GM19351 (cell line): ENCODE measurements around the gene SGCA.

Experiments
- ATAC-seq: cut with Tn5 transposase; IDR thresholded peaks from one replicate; pipeline ENCODE4 v1.9.1; 2021; ENCODE audit warnings: mild to moderate bottlenecking, moderate library complexity; ENCODE audit not compliant: unreplicated experiment

SGCA gene

DNA sequence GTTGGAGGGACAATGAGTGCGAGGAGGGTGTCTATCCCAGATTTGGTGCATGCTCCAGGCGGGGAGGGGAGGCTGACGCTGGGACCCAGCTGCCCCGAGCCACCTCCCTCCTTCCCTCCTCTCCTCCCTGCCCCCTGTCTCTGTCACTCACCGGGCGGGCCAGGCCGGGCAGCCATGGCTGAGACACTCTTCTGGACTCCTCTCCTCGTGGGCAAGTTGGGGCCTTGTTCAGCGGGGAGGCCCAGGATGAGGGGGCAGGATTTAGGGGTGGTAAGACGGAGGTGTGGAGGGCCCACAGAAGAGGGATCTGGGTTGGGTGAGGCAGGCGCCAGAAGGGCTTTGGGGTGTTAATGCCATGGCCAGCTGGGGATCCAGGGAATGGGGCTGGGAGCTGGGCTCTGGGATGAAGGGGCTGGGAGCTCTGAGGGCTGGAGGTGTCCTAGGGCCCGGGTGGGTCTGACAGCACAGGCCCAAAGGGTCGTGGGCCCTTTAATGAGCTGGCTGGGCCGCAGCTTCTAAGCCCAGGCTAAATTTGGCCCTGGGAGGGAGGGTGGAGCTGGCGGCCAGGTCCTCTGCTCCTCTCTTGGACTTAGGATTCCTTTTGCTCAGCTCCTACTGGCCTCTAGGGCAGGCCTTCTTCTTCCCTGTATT lies at the start of gene SGCA:
TSS of gene SGCA (plus strand) at position 139 of the 651 bp plus-strand sequence. CDS start at position 175, 36 bp downstream.
- no peak for ATAC-seq

DNA sequence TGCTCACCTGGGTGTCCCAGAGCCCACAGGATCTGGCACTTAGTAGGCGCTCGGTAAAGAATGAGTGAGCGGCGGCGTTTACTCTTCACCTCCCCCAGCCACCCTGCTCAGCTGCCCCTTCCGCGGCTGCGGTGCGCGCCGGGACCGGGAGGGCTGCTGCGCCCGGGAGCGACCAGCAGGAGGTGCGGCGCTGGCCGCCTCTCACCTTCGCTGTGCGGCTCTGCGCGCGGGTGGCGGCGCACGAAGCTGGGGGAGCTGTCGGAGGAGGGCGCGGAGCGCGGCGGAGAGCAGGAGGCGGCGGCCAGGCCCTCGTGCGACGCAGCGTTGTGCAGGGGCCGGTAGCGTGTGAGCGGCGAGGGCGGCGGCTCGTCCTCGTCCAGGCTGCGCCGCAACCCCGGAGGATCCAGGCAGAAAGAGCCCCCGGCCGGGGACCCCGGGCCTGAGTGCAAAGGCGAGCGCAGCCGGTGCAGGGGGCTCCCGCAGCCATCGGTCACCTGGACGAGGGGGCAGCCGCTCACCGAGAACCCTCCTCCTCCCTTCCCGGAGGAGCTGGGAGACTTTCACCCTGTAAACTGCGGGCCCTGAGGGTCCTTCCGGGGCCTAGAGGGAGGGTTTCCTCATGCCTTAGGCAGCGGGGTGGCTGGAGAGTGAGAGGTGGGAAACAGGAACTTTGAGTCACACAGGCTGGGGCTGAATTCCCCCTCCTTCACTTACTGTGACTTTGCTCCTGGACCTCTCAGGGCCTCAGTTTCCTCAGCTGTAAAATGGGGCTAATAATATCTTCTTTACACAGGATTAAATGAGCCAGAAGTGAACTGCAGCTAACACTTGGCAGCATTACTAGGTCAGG lies 48.4 kb upstream of the SGCA start:
- no peak for ATAC-seq

DNA sequence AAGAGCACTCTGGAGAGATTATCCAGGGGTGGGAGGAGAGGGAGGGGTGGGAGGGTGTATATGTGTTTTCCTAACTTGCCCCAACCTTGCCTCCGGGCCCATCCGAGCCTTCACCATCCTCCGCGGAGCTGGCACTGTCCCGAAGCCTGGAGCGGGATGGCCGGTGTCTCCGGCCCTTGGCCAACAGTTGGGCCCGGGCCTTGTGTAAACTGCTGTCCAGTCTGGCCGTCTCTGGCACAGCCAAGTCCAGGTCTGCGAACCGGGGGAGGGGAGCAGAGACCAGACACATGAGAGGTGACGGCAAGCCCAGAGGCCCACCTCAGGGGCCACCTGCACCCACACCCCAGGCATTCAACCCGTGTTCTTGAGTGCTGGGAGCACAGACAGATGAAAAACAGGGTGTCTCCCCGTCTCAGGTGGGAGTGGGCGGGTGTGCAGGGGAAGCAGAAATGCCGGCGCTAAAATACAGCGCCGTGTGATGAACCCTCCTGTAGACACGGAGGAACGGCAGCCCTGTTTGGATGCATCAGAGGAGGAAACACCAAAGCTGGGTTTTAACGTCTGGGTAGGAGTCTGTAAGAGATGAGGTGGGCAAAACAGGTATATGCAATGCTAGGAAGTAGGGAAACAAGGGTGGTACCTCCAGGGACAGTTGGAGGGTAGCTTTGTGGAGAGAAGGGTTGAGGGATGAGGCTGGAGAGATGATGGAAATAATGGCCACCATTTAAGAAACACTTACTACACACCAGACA lies 47.6 kb upstream of the SGCA start:
- no peak for ATAC-seq

DNA sequence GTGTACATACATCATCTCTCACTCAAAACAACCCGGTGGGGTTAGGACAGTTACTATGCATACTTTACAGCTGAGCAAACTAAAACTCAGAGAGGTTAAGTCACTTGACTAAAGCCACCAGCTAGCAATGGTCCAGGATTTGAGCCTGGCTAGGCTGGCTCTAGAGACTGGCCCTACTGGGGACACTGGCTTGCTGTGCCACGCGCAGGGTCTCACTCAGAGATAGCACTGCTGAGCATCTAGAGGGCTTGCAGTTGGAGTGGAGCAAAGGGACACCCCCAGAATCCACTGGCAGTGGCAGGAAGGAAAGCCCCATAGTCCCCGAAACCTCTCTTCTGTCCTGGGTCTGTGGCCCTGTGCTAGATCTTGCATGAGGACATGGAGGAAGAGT lies 47.0 kb upstream of the SGCA start:
- no peak for ATAC-seq

DNA sequence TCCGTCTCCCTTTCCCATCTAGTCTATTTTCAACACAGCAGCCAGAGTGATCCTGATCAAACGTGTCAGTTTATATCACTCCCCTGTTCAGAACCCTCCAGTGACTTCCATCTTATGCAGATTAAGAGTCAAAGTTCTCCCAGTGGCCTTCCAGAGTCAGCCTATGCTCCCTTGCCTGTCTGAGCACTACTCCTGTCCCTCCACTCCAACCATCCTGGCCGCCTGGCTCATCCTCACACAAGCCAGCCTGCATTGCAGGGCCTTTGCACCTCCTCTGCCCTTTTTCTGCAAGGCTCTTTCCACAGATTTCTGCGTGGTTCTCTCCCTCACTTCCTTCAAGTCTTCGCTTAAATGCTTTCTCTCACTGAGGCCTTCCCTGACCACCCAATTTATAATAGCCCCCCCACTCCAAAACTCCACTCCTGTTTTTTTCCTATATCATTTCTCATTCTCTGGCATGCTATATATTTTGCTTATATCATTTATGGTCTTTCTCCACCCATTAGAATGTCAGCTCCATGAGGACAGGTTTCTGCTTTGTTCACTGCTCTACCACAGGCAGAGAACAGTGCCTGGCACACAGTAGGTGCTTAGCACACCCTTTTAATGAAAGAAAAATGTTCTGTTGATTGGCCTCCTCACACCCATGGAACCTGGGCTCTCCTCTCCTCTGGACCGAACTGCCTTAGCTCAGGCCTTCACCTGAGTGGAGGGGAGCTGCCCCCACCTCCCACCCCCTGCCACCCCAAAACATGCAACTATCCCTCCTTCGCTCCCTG lies 45.1 kb upstream of the SGCA start:
- ATAC-seq: no peak

DNA sequence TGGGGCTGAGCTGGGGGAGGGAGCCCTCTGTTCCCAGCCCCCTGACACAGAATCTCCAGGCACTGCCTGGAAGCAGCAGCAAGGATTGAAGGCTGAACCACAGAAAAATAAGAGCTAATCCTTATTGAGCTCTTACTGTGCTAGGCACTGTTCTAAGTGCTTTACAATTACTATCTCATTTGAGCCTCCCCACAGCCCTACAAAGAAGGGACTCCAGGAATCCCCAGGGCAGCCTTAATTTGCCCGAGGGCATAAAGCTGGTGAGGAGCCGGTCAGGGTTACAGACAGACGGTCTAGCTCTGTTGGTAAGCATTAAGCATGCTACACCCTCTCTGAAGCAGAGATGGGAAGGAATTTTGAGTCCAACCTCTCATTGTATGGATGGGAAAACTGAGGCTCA lies 42.9 kb upstream of the SGCA start:
- ATAC-seq: no peak

DNA sequence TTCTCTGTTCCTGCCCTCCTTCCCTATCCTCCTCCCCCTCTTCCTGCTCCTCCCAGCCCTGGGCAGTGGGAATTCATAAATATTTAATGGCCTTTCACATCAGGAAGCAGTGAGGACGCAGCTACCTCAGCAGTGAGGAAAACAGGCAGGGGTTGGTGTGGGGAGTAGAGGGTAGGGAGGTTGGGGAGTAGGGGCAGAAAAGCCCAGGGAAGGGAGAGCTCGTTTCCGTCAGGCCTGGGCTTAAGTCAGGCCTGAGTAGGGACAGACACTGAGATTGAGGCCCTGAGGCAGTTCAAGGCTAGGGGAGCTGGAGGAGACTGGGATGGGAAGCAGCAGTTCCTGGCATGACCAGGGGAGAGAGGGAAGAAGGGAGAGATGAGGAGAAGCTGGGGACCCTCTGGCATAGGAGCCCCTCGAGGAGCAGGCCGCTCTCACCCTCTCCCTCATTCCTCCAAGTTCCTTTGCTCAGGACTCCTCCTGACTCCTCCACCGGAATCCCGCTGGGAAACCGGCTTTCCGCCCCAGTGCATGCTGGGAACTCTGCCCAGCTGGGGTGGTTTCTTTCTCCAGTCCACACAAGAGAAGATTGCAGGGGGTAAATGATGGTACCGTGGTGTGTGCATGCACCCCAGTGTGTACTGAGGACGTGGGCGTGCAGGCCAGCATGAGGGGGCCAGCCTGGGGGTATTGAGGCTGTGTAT lies 42.0 kb upstream of the SGCA start:
- ATAC-seq: no peak

DNA sequence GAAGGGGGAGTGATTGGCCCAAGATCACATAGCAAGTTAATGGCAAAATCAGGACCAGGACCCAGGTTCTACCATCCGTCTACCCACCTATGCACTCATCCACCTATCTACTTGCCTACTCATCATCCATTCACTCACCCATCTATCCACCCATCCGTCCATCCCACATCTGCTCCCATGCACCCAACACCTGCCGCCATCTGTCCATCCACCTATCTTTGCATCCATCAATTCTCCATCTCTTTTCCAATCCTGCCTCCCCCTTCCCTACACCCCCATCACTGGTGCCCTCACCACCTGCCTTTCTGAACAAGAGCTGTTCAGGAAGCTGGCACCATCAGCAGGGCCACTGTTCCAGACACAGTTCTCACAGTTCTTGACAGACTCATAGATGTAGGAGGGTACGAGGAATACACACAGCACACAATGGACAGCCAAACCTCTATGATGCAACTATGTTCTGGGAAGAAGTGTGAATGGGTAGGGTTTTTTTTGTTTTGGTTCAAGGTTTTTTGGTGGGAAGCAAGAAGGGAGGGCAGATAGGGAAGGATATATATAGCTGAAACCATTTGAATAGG lies 40.3 kb upstream of the SGCA start:
- ATAC-seq: no peak

DNA sequence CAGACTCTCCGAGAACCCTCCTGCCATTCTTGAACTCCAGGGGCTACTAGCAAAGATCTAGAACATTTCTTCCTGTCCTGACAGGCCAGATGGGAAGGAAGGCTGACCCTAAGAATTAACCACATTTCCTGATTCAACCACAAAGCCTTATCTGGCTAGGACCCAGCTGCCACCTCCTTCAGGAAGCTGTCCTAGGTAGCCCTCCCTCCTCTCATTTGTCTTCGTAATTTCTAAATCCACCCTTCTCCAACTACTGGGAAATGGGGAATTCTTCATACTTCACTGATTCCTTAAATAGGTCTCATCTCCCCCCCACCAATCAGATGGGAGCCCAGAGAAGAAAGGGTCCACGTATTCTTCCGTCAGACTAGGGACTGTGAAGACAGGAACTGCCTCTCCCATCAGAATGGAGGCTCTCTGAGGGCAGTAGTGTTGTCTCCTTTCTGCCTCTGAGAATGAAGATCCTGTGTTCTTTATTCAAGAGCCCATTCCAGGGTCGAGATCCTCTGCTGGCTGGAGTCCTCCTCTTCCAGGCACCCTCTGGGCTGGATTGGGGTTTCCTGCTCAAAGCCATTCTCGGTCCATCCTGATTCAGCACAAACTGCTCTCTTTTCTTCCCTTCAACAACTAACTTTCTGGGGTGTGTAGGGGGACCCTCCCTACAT lies 38.0 kb upstream of the SGCA start:
- no peak for ATAC-seq

DNA sequence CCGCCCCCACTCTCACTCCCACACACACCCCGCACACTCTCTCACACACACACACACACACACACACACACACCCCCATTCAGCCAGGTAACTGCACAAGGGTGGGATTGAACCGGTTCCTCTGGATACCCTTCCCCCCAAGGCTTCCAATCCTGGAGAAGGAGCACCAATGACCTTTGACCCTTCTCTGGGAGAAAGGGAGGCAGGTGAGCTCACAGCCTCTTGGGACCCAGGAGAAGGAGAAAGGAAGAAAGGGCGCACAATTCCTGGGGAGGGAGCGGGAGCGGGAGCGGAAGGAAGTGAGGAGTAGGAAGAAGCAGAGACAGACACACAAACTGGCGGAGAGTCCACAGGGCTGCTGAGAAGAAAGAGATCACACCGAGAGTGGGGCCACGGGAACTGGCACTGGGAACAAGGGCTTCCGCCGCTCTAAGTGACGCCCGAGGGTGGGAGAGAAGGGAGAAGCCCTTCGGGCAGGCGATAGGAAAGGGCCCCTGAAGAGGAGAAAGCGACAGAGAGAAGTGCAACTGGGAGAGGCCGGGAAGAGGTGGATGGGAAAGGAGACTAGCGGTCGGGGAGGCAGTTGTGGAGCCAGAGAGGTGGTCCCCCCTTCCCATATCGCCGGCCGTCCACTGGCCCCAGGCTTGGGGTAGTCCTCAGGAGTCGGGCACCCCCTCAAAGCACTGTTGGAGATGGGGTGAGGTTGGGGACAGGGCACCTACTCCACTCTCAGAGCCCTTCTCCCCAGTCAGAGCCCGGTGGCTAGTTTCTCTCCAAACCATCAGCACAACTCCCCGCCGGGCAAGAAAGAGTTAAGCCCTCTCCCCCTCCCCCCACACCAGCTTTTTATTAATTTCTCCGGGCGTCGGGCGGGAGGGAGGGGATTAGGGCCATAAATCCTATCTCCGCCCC lies 37.1 kb upstream of the SGCA start:
- no peak for ATAC-seq

DNA sequence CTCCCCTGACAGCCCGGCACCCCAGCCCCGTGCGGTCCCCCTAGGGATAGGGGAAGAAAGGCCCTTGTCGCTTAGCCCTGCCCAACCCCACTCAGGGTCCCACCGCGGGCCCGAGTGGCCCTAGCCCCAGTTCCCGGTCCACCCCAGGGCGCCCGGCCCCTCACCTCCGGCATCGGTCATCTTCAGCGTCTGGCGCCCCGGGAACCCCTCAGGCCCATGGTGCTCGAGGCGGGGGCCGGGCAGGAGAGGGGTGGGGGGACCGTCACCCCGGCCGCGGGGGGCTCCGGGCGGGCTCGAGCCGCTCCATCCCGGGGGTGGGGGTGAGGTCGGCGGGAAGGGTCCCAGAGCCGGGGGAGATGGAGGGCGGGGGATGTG lies 36.5 kb upstream of the SGCA start:
- ATAC-seq: no peak

DNA sequence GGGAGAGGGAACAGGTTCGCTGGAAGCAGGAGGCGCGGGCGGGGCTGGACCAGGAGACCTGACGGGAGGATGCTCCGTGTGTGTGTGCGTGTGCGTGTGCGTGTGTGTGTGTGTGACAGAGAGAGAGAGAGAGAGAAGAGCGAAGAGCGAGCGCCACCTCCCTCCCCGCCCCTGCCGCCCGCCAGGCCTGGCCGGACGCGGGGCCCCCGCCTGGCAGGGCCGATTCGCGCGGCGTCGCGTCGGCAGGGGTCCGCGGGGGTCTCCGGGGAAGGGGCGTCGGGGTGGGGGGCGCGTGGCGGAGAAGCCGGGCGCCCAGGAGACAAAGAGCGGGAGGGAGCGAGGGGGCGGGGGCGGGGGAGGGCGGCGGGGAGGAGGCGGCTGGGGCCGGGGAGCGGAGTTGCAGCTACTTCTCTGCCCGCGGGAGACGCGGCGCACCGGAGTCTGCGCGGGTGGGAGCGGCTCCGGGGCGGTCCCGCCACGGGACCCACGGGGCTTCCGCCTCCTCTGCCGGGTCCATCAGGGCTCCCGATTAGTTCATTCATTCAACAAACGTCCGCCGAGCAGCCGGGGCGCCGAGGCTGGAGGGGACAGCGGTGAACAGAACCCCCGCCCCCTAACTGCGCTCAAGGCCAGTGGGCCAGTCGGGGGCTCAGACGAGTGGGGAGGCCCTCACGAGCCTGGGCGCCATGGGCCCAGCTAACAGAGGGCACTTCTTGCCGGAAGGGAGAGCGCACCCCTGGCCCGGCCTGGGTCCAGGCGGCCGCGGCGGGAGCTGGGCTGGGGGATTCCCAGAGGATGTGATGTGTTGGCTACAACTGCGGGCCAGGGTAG lies 35.9 kb upstream of the SGCA start, which contains the start of gene SAMD14:
TSS of gene SAMD14 (minus strand) at position 433 of the 831 bp plus-strand sequence. CDS start 5,201 bp downstream, outside the sequence.
- peak; percentile 48 for ATAC-seq

DNA sequence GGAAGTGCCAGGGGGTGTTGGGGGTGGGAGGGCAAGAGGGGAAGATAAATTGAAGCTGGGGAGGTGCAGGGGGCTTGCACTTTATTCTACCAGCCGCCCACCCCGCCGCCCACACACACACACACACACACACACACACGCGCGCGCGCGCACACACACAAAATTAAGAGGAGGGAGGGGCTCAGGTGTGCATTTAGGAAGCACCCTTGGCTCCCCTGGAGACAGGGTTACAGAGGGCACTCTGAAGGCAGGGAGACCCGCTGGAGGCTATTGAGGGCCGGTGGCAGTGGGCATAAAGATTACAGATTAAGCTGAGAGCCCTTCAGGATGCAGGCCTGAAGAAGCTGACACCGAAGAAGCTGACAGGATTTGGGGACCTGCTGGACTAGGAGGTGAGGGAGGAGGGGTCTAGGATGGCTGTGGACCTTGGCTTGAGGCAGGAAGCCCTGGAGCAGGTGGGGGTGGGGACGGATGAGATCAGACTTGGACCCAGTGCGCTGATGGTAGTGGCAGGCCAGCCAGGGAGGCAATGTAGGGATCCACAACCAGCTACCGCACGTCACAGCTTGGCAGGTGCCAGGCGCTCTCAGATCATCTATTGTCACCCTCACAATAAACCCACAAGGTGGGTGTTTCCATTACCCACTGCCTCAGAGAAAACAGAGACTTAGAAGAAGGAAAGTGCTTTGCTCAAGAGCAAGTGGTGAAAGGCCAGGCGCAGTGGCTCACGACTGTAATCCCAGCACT lies 35.1 kb upstream of the SGCA start:
- ATAC-seq: no peak

DNA sequence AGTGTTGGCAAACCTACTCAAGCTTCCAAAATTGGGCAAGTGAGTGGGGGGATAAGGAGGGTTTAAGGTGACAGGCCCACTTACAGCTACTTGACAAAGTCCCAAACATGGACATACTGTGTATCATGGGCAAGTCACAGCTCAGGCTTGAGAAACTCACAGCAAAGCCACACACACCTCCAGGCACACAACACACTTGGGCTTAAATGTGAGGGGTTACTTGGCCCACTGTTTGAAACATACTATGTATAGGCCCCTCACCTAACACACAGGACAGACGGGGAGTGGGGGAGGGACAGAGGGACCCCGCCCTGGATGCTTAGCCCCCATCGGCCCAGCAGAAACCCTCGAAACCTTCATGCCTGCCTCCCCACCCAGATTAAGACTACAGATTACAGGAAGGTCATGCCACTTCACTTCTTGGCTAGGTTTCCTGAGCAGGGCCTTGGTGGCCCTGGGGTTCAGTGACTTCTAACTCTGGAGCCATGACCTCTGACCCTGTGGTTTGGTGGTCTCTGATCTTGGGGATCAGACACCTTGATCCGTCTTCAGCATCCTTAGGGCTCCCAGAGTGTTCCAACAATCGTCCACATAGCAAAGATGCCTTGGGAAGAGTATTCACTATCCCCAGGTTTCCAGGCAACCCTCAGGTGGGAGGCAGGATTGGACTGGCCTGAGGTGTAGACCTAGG lies 33.6 kb upstream of the SGCA start:
- no peak for ATAC-seq

DNA sequence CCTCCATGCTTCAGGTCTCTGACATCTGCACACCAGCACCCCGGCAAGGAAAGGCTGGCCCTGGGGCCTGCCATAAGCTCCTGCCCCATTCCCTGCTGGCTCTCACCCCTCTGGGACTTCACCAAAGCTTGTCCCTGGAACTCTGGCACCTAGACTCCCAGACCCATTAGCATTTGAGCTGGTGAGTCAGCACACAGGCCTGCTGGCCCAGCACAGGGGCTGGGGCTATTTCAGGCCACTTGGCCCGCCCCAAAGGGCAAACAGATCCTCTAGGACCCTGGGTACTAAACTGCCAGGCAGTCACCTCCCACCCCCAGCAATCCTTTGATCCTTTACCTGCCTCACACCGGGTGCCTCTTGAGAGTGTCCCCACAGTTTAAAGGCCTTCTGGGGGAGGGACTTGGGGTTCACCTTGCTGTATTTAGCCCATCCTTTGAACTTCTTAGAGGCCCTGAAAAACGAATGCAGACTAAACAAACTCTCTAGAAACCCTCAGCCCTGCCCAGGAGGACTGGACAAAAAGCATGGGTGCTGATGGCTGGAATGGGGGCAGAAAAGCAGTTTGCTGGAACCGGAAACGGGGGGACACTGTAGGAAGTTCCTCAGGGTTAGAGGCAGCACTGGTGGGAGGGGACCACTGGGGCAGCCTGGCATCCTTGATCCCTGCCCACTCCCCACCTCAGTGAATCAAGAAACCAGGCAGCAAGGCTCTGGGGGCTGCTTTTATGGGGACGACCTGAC lies 32.6 kb upstream of the SGCA start:
- ATAC-seq: no peak

DNA sequence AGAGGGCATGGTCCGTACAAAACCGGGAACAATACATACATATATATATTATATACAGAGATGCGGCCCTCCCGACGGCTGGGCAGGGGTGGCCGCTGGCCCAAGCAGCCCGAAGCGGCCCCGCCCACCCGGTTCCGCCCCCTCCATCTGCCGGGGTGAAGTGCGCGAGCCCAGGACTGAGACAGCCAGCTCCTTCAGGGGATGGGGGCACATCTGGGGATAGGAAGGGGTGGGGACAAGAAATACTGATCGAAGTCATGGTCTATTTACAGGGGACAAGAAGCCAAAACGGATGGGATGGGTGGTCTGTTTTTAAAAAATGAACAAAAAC lies 32.1 kb upstream of the SGCA start:
- ATAC-seq: no peak
